ENCODE results near the gene GPR39. TPM values are rescaled to one million over a fixed set of nuclear protein-coding genes. Genes with fewer than 3 reads are reported as not detected.

Gene GPR39
- total and polyA plus RNA-seq, 2 donors (not counting 1 experiment from before 2014, with no cell fraction given) = not detected

GRCh38 chr2:132611719-132612118 is 195.1 kb downstream of the GPR39 start:
- intact Hi-C loops (cut with micrococcal nuclease) = no loop called here
- no peaks in the 10 kb centered on the region for H3K79me2 ChIP-seq (ENCODE audit: control insufficient read depth, insufficient read depth, low read length)
- WGBS (ENCODE audit: insufficient coverage) = 51% methylated on average over 2 of the region's 2 CpGs
- H3K9me3 ChIP-seq (ENCODE audit: control extremely low read depth in 1 of 3, control insufficient read depth in 2 of 3, insufficient read depth in 1 of 3, low read length in 2 of 3) = peaks cover 0 to 7% (median 0%) of the 10 kb centered on the region in 3 donors
- no peaks in the 10 kb centered on the region for H3K4me1 ChIP-seq (ENCODE audit: control insufficient read depth in 2 of 2, insufficient read depth in 2 of 2, low read length in 2 of 2)
- no peak for DNase-seq
- H4K20me1 ChIP-seq (ENCODE audit: control insufficient read depth, insufficient read depth, low read length, poor library complexity, severe bottlenecking) = no peaks in the 10 kb centered on the region
- H2AFZ ChIP-seq (ENCODE audit: insufficient read depth, low read depth, low read length, poor library complexity, severe bottlenecking) = no peak overlapping the region
- H3K27me3 ChIP-seq (replicated peaks in 1 of 4; ENCODE audit: control extremely low read depth in 1 of 4, control insufficient read depth in 3 of 4, insufficient read depth in 4 of 4, low read length in 3 of 4) = no peaks in the 10 kb centered on the region
- no peak overlapping the region for H3K4me3 ChIP-seq (ENCODE audit: control extremely low read depth in 1 of 5, extremely low read depth in 1 of 5, insufficient read depth in 1 of 5, low read depth in 2 of 5, low read length in 4 of 5)
- Mint-ChIP-seq H3K4me1 (no peaks in the 10 kb centered on the region), H3K27ac (no peak overlapping the region), H3K27me3 (no peaks in the 10 kb centered on the region), H3K9me3 (ENCODE audit: insufficient read depth) (no peaks in the 10 kb centered on the region), H3K4me3 (no peak overlapping the region)
- H3K9ac ChIP-seq (ENCODE audit: low read length) = no peak overlapping the region
- TF ChIP-seq CTCF (IDR thresholded peaks at IDR 0.05) (no peak), EZH2 (IDR thresholded peaks at IDR 0.05; ENCODE audit: borderline replicate concordance, insufficient read depth, low read depth, low read length, poor library complexity, severe bottlenecking) (no peak)
- H3K4me2 ChIP-seq (replicated peaks; ENCODE audit: low read depth, low read length, poor library complexity, severe bottlenecking) = no peak overlapping the region
- CTCF ChIA-PET = interaction anchor here (0.6 kb wide), 1 partner anchor 1188 kb away, joined by 3 read pairs; no protein-coding TSS in a partner anchor
- ATAC-seq (ENCODE audit: low read depth) = no peak
- POLR2A ChIA-PET = no interaction called here
- no peak overlapping the region for H3K27ac ChIP-seq (ENCODE audit: low read length in 2 of 2)
- H3K36me3 ChIP-seq (replicated peaks in 1 of 2; ENCODE audit: control extremely low read depth in 1 of 2, control insufficient read depth in 1 of 2, extremely low read depth in 1 of 2, insufficient read depth in 2 of 2, low read length in 1 of 2) = no peaks in the 10 kb centered on the region

GRCh38 chr2:132615329-132616085 is 198.9 kb downstream of the GPR39 start:
- Histone ChIP-seq H4K20me1 (ENCODE audit: control insufficient read depth, insufficient read depth, low read length, poor library complexity, severe bottlenecking) (no peaks in the 10 kb centered on the region), H3K4me3 (ENCODE audit: control extremely low read depth in 1 of 5, extremely low read depth in 1 of 5, insufficient read depth in 1 of 5, low read depth in 2 of 5, low read length in 4 of 5) (no peak overlapping the region), H3K36me3 (replicated peaks in 1 of 2; ENCODE audit: control extremely low read depth in 1 of 2, control insufficient read depth in 1 of 2, extremely low read depth in 1 of 2, insufficient read depth in 2 of 2, low read length in 1 of 2) (no peaks in the 10 kb centered on the region), H3K9ac (ENCODE audit: low read length) (no peak overlapping the region), H3K27me3 (replicated peaks in 1 of 4; ENCODE audit: control extremely low read depth in 1 of 4, control insufficient read depth in 3 of 4, insufficient read depth in 4 of 4, low read length in 3 of 4) (no peaks in the 10 kb centered on the region), H3K79me2 (ENCODE audit: control insufficient read depth, insufficient read depth, low read length) (no peaks in the 10 kb centered on the region), H2AFZ (ENCODE audit: insufficient read depth, low read depth, low read length, poor library complexity, severe bottlenecking) (no peak overlapping the region), H3K27ac (ENCODE audit: low read length in 2 of 2) (no peak overlapping the region), H3K4me2 (replicated peaks; ENCODE audit: low read depth, low read length, poor library complexity, severe bottlenecking) (no peak overlapping the region), H3K4me1 (ENCODE audit: control insufficient read depth in 2 of 2, insufficient read depth in 2 of 2, low read length in 2 of 2) (no peaks in the 10 kb centered on the region), H3K9me3 (ENCODE audit: control extremely low read depth in 1 of 3, control insufficient read depth in 2 of 3, insufficient read depth in 1 of 3, low read length in 2 of 3) (peaks cover 0 to 11% (median 0%) of the 10 kb centered on the region in 3 donors)
- no peak for DNase-seq
- POLR2A ChIA-PET = no interaction called here
- H3K9me3 Mint-ChIP-seq (ENCODE audit: insufficient read depth) = no peaks in the 10 kb centered on the region
- 100% methylated on average over 2 of the region's 5 CpGs for WGBS (ENCODE audit: insufficient coverage)
- intact Hi-C loops (cut with micrococcal nuclease) = no loop called here
- no peaks in the 10 kb centered on the region for H3K27me3 Mint-ChIP-seq
- no peak overlapping the region for H3K4me3 Mint-ChIP-seq
- no peak for ATAC-seq (ENCODE audit: low read depth)
- TF ChIP-seq EZH2 (IDR thresholded peaks at IDR 0.05; ENCODE audit: borderline replicate concordance, insufficient read depth, low read depth, low read length, poor library complexity, severe bottlenecking) (no peak), CTCF (IDR thresholded peaks at IDR 0.05) (no peak)
- H3K4me1 Mint-ChIP-seq = no peaks in the 10 kb centered on the region
- no peak overlapping the region for H3K27ac Mint-ChIP-seq
- CTCF ChIA-PET = no interaction called here

All from B cell (primary cell).